Liver (tissue), 9 donors: Measurements from ENCODE around the gene EFNB1. TPM values are rescaled to one million over a fixed set of nuclear protein-coding genes. Genes with fewer than 3 reads are reported as not detected.

Source experiments
- DNase-seq: peaks from one replicate; pipeline ENCODE4 v3.0.0-alpha.2; 2017; ENCODE audit warnings: low spot score
- H3K27ac ChIP-seq, 2 donors: one replicate each; pipeline ENCODE4 v1.7.0; 2013; ENCODE audit warnings: inconsistent platforms in 2 of 2, low read length in 2 of 2, control low read depth in 1 of 2, low read depth in 1 of 2, mild to moderate bottlenecking in 1 of 2
- H3K27me3 ChIP-seq, 4 donors: one replicate each; pipeline versions ENCODE4 v1.6.1 to v1.7.0; 2013; ENCODE audit warnings: low read length in 3 of 4, inconsistent platforms in 1 of 4, mild to moderate bottlenecking in 1 of 4, moderate library complexity in 1 of 4; ENCODE audit not compliant: control insufficient read depth in 4 of 4, insufficient read depth in 4 of 4
- H3K36me3 ChIP-seq, 4 donors: one replicate each; pipeline versions ENCODE4 v1.6.1 to v1.7.0; 2013; ENCODE audit warnings: low read length in 3 of 4, mild to moderate bottlenecking in 3 of 4, low read depth in 1 of 4, moderate library complexity in 1 of 4; ENCODE audit not compliant: control insufficient read depth in 4 of 4, insufficient read depth in 3 of 4
- H3K4me1 ChIP-seq, 4 donors: one replicate each; pipeline versions ENCODE4 v1.6.1 to v1.7.0; 2013; ENCODE audit warnings: low read length in 3 of 4, mild to moderate bottlenecking in 3 of 4, moderate library complexity in 1 of 4; ENCODE audit not compliant: control insufficient read depth in 4 of 4, insufficient read depth in 4 of 4
- H3K4me3 ChIP-seq, 3 donors: one replicate each; pipeline versions ENCODE4 v1.6.1 to v1.7.0; 2013; ENCODE audit warnings: low read length in 3 of 3, control low read depth in 1 of 3, low read depth in 1 of 3, mild to moderate bottlenecking in 1 of 3
- H3K9ac ChIP-seq, 2 donors: one replicate each; pipeline ENCODE4 v1.7.0; 2013; ENCODE audit warnings: low read length in 2 of 2, mild to moderate bottlenecking in 2 of 2, moderate library complexity in 2 of 2, control low read depth in 1 of 2, low read depth in 1 of 2
- H3K9me3 ChIP-seq, 4 donors: one replicate each; pipeline versions ENCODE4 v1.6.1 to v1.7.0; 2013; ENCODE audit warnings: low read length in 3 of 4; ENCODE audit not compliant: control insufficient read depth in 4 of 4
- CTCF ChIP-seq: fragments of 150-350 bp; IDR thresholded peaks from 2 replicates; pipeline ENCODE4 v1.5.1; 2017; ENCODE audit warnings: improper control_type of control experiment, low read depth, low read length; ENCODE audit not compliant: missing input control
- EGR1 ChIP-seq, 2 donors: IDR thresholded peaks; 2 replicates each; pipeline ENCODE4 v1.6.1; 2016 to 2018; ENCODE audit warnings: antibody characterized with exemption in 2 of 2, low read depth in 2 of 2
- FOXA1 ChIP-seq: IDR thresholded peaks from 2 replicates; pipeline ENCODE4 v1.6.1; 2016; ENCODE audit warnings: antibody characterized with exemption
- FOXA2 ChIP-seq: IDR thresholded peaks from 2 replicates; pipeline ENCODE4 v1.6.1; 2016; ENCODE audit warnings: antibody characterized with exemption
- GABPA ChIP-seq, 2 donors: IDR thresholded peaks in 1 of 2; conservative IDR thresholded peaks in 1 of 2; 2 replicates each; pipeline ENCODE4 v1.6.1; 2016; ENCODE audit warnings: antibody characterized with exemption in 2 of 2, mild to moderate bottlenecking in 1 of 2, moderate library complexity in 1 of 2
- HNF4A ChIP-seq, 2 donors: conservative IDR thresholded peaks; 2 replicates each; pipeline ENCODE4 v1.6.1; 2016; ENCODE audit warnings: antibody characterized with exemption in 2 of 2, mild to moderate bottlenecking in 2 of 2
- JUND ChIP-seq, 2 donors: IDR thresholded peaks; 2 replicates each; pipeline ENCODE4 v1.6.1; 2016; ENCODE audit warnings: antibody characterized with exemption in 2 of 2
- NR2F2 ChIP-seq: IDR thresholded peaks from 2 replicates; pipeline ENCODE4 v1.6.1; 2016; ENCODE audit warnings: antibody characterized with exemption
- RAD21 ChIP-seq, 2 donors: IDR thresholded peaks; 2 replicates each; pipeline ENCODE4 v1.6.1; 2016; ENCODE audit warnings: antibody characterized with exemption in 2 of 2, mild to moderate bottlenecking in 2 of 2
- RXRA ChIP-seq, 2 donors: IDR thresholded peaks; 2 replicates each; pipeline ENCODE4 v1.6.1; 2017 to 2018; ENCODE audit warnings: antibody characterized with exemption in 2 of 2, mild to moderate bottlenecking in 1 of 2
- TAF1 ChIP-seq: conservative IDR thresholded peaks from 2 replicates; pipeline ENCODE4 v1.6.1; 2016; ENCODE audit warnings: antibody characterized with exemption, mild to moderate bottlenecking
- YY1 ChIP-seq: IDR thresholded peaks from 2 replicates; pipeline ENCODE4 v1.6.1; 2016; ENCODE audit warnings: antibody characterized with exemption, mild to moderate bottlenecking
- WGBS: extraction: QIAGEN DNeasy Blood & Tissue Kit; methylation state at CpG from one replicate; pipeline ENCODE4 v1.1.7; 2013; 5-methylcytosine and 5-hydroxymethylcytosine counted together
- polyA plus RNA-seq, 2 donors: library from polyadenylated mRNA; stranded (reverse) in 1 of 2; unstranded in 1 of 2; fragments of 200-250 nt in 1 of 2; fragments of >200 nt in 1 of 2; fragmentation: Nextera tagmentation in 1 of 2; extraction: Ambion mirVana in 1 of 2; gene quantifications; one replicate each; pipeline versions ENCODE4 v1.2.1 to v1.2.3, GENCODE V29; 2013 to 2015
- total RNA-seq, 2 donors: library from RNA; depleted of rRNA; stranded (reverse); fragments of >200 nt; gene quantifications; one replicate each; pipeline ENCODE4 v1.2.3, GENCODE V29; 2014
- TF ChIP-seq, protein P1 (sequence below): IDR thresholded peaks from 2 replicates; pipeline ENCODE4 v1.6.1; 2016; ENCODE audit warnings: antibody characterized with exemption, mild to moderate bottlenecking
- TF ChIP-seq, protein P2 (sequence below): IDR thresholded peaks from 2 replicates; pipeline ENCODE4 v1.6.1; 2016; ENCODE audit warnings: antibody characterized with exemption
- TF ChIP-seq, protein P3 (sequence below): IDR thresholded peaks from 2 replicates; pipeline ENCODE4 v1.6.1; 2016; ENCODE audit warnings: antibody characterized with exemption
- TF ChIP-seq, protein P4 (sequence below): IDR thresholded peaks from 2 replicates; pipeline ENCODE4 v1.6.1; 2016; ENCODE audit warnings: antibody characterized with exemption
- donor health status: healthy.
- donor health status: healthy.
- donor health status: healthy.
- donor health status: healthy.
- donor health status: healthy.

EFNB1 gene
- total and polyA plus RNA-seq, 4 donors, result 3.6 to 8.9 (median 8.1) TPM

- no peak overlapping the region for H3K4me3 ChIP-seq
- H3K4me1 ChIP-seq, result peaks cover 0 to 13% (median 4%) of the 10 kb centered on the region in 4 donors
- H3K27ac ChIP-seq, result no peak overlapping the region
- no peaks in the 10 kb centered on the region for H3K36me3 ChIP-seq
- DNase-seq, result no peak
- no peaks in the 10 kb centered on the region for H3K9me3 ChIP-seq
- no peak for TF ChIP-seq NR2F2
- no peak for TF ChIP-seq FOXA1
- TF ChIP-seq, protein P1, sequence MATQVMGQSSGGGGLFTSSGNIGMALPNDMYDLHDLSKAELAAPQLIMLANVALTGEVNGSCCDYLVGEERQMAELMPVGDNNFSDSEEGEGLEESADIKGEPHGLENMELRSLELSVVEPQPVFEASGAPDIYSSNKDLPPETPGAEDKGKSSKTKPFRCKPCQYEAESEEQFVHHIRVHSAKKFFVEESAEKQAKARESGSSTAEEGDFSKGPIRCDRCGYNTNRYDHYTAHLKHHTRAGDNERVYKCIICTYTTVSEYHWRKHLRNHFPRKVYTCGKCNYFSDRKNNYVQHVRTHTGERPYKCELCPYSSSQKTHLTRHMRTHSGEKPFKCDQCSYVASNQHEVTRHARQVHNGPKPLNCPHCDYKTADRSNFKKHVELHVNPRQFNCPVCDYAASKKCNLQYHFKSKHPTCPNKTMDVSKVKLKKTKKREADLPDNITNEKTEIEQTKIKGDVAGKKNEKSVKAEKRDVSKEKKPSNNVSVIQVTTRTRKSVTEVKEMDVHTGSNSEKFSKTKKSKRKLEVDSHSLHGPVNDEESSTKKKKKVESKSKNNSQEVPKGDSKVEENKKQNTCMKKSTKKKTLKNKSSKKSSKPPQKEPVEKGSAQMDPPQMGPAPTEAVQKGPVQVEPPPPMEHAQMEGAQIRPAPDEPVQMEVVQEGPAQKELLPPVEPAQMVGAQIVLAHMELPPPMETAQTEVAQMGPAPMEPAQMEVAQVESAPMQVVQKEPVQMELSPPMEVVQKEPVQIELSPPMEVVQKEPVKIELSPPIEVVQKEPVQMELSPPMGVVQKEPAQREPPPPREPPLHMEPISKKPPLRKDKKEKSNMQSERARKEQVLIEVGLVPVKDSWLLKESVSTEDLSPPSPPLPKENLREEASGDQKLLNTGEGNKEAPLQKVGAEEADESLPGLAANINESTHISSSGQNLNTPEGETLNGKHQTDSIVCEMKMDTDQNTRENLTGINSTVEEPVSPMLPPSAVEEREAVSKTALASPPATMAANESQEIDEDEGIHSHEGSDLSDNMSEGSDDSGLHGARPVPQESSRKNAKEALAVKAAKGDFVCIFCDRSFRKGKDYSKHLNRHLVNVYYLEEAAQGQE, result no peak
- TF ChIP-seq RXRA (IDR thresholded peaks at IDR 0.05), result no peak
- TF ChIP-seq, protein P2, sequence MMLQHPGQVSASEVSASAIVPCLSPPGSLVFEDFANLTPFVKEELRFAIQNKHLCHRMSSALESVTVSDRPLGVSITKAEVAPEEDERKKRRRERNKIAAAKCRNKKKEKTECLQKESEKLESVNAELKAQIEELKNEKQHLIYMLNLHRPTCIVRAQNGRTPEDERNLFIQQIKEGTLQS, result no peak
- TF ChIP-seq JUND (IDR thresholded peaks at IDR 0.05), result no peak
- no peak for TF ChIP-seq HNF4A (conservative IDR thresholded peaks at IDR 0.05)
- no peak for TF ChIP-seq YY1
- no peak for TF ChIP-seq RAD21 (IDR thresholded peaks at IDR 0.05)
- TF ChIP-seq TAF1, result no peak
- no peak for TF ChIP-seq EGR1 (IDR thresholded peaks at IDR 0.05; ENCODE audit: low read depth in 2 of 2)
- 56% methylated on average over 5 of the region's 5 CpGs for WGBS
- no peak overlapping the region for H3K9ac ChIP-seq
- peaks cover 0 to 2% (median 0%) of the 10 kb centered on the region in 4 donors for H3K27me3 ChIP-seq
These were observed 4.2 kb upstream of the EFNB1 start for GRCh38 chrX:68824565-68825125.

- DNase-seq, result peak; percentile 37
- H3K27me3 ChIP-seq, result peaks cover 0 to 2% (median 0%) of the 10 kb centered on the region in 4 donors
- H3K27ac ChIP-seq, result no peak overlapping the region
- 48% methylated on average over 10 of the region's 10 CpGs for WGBS
- no peak overlapping the region for H3K4me3 ChIP-seq
- H3K9ac ChIP-seq, result no peak overlapping the region
- peaks cover 0 to 16% (median 6%) of the 10 kb centered on the region in 4 donors for H3K4me1 ChIP-seq
- H3K9me3 ChIP-seq, result no peaks in the 10 kb centered on the region
- TF ChIP-seq FOXA2 (peak; percentile 7), HNF4A (conservative IDR thresholded peaks at IDR 0.05) (peak in 1 of 2 donors; percentile 22), FOXA1 (no peak)
- H3K36me3 ChIP-seq, result no peaks in the 10 kb centered on the region
These were observed 2.5 kb upstream of the EFNB1 start for GRCh38 chrX:68826113-68826980.

- Histone ChIP-seq H3K36me3 (no peaks in the 10 kb centered on the region), H3K9ac (no peak overlapping the region), H3K4me1 (peaks cover 6 to 25% (median 8%) of the 10 kb centered on the region in 4 donors), H3K27me3 (peaks cover 0 to 2% (median 0%) of the 10 kb centered on the region in 4 donors), H3K4me3 (no peak overlapping the region), H3K9me3 (no peaks in the 10 kb centered on the region), H3K27ac (no peak overlapping the region)
- no peak for DNase-seq
- no peak for TF ChIP-seq YY1
- no peak for TF ChIP-seq RXRA (IDR thresholded peaks at IDR 0.05)
- TF ChIP-seq RAD21 (IDR thresholded peaks at IDR 0.05), result no peak
- TF ChIP-seq TAF1, result no peak
- TF ChIP-seq, protein P3, sequence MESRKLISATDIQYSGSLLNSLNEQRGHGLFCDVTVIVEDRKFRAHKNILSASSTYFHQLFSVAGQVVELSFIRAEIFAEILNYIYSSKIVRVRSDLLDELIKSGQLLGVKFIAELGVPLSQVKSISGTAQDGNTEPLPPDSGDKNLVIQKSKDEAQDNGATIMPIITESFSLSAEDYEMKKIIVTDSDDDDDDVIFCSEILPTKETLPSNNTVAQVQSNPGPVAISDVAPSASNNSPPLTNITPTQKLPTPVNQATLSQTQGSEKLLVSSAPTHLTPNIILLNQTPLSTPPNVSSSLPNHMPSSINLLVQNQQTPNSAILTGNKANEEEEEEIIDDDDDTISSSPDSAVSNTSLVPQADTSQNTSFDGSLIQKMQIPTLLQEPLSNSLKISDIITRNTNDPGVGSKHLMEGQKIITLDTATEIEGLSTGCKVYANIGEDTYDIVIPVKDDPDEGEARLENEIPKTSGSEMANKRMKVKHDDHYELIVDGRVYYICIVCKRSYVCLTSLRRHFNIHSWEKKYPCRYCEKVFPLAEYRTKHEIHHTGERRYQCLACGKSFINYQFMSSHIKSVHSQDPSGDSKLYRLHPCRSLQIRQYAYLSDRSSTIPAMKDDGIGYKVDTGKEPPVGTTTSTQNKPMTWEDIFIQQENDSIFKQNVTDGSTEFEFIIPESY, result no peak
- no peak for TF ChIP-seq NR2F2
- TF ChIP-seq JUND (IDR thresholded peaks at IDR 0.05), result no peak
- TF ChIP-seq, protein P4, sequence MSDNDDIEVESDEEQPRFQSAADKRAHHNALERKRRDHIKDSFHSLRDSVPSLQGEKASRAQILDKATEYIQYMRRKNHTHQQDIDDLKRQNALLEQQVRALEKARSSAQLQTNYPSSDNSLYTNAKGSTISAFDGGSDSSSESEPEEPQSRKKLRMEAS, result no peak
- no peak for TF ChIP-seq GABPA (IDR thresholded peaks at IDR 0.05 in 1 of 2, conservative IDR thresholded peaks at IDR 0.05 in 1 of 2)
- no peak for TF ChIP-seq CTCF
These were observed 1.6 kb upstream of the EFNB1 start for GRCh38 chrX:68827256-68827655.
